ENCODE measurements around the gene TTC21A. TPM values are rescaled to one million over a fixed set of nuclear protein-coding genes. Genes with fewer than 3 reads are reported as not detected.
A peak's percentile ranks its signal among the peaks of the same experiment; 100 is the strongest.

The TTC21A gene
- total and polyA plus RNA-seq, 2 of the 13 experiments (the other 11 are each of a cell fraction or from before 2014, with no cell fraction given) = 0.31 to 1.5 TPM

DNA sequence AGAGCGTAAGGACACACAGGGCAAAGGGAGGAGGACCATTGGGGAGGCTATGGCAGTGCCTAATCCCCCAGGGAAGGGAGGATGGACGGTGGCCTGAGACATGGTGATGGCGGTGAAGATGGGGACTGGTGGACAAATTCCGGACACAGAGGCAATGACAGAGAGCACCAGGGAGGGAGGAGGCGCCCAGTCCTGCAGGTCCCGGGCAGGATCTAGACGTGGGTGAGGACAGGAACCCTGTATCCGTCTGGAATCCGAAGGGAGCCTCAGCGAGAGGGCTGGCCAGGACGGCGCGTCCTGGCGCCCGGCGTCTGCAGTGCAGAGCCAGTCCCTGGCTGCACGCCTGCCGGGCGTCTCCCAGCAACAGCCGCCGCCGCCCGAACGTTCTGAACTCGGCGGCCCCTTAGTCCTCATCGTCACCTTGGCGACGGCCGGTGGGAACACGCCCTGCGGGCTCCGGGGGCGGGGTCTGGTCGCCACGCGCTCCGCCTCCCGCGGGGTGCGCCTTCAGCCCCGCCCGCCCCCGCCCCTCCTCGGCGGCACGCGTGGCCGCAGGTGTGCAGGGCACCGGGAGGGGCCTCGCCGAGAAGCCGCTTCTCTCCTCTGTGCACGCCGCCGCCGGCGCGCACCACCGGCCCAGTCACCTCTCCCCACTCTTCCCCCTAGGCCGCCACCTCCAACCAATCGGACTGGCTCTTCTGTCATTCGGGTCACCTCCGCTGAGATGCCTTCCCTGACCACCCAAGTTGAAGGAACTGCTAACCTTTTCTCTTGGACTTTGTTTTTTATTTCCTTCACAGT is 73.3 kb downstream of the TTC21A start (continued):
- no peak for TF ChIP-seq HHEX (CRISPR knock-in tag; IDR thresholded peaks at IDR 0.05)
- no peak for TF ChIP-seq HNF4G (IDR thresholded peaks at IDR 0.05; ENCODE audit: borderline replicate concordance, low read depth, low read length)
- TF ChIP-seq HNF4G (CRISPR knock-in tag; IDR thresholded peaks at IDR 0.05; ENCODE audit: borderline replicate concordance, low read depth) = no peak
- no peak for TF ChIP-seq SOX6 (IDR thresholded peaks at IDR 0.05)
- TF ChIP-seq SOX6 (CRISPR knock-in tag; IDR thresholded peaks at IDR 0.05) = 0 out of 2 replicates have a peak, but pooled peaks have one; percentile 44
- TF ChIP-seq, protein P1, sequence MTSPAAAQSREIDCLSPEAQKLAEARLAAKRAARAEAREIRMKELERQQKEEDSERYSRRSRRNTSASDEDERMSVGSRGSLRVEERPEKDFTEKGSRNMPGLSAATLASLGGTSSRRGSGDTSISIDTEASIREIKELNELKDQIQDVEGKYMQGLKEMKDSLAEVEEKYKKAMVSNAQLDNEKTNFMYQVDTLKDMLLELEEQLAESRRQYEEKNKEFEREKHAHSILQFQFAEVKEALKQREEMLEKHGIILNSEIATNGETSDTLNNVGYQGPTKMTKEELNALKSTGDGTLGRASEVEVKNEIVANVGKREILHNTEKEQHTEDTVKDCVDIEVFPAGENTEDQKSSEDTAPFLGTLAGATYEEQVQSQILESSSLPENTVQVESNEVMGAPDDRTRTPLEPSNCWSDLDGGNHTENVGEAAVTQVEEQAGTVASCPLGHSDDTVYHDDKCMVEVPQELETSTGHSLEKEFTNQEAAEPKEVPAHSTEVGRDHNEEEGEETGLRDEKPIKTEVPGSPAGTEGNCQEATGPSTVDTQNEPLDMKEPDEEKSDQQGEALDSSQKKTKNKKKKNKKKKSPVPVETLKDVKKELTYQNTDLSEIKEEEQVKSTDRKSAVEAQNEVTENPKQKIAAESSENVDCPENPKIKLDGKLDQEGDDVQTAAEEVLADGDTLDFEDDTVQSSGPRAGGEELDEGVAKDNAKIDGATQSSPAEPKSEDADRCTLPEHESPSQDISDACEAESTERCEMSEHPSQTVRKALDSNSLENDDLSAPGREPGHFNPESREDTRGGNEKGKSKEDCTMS (CRISPR knock-in tag; conservative IDR thresholded peaks at IDR 0.05) = no peak
- no peak for TF ChIP-seq FOSL1 (CRISPR knock-in tag; IDR thresholded peaks at IDR 0.05; ENCODE audit: borderline replicate concordance)
- peak; percentile 25 for TF ChIP-seq AGO2 (optimal IDR thresholded peaks at IDR 0.05; ENCODE audit: low read depth, low read length)
- TF ChIP-seq ZNF24 (IDR thresholded peaks at IDR 0.05) = no peak
- TF ChIP-seq HDAC1 (CRISPR knock-in tag; IDR thresholded peaks at IDR 0.05) = peak; percentile 66; the same call in 1 of the 2 replicates
- TF ChIP-seq SALL2 (CRISPR knock-in tag; IDR thresholded peaks at IDR 0.05) = 0 out of 2 replicates have a peak, but pooled peaks have one; percentile 52
- no peak for TF ChIP-seq ADNP (CRISPR knock-in tag; IDR thresholded peaks at IDR 0.05)
- TF ChIP-seq PTBP1 (IDR thresholded peaks at IDR 0.05; ENCODE audit: low read depth, low read length, poor library complexity, severe bottlenecking) = no peak
- TF ChIP-seq, protein P2, sequence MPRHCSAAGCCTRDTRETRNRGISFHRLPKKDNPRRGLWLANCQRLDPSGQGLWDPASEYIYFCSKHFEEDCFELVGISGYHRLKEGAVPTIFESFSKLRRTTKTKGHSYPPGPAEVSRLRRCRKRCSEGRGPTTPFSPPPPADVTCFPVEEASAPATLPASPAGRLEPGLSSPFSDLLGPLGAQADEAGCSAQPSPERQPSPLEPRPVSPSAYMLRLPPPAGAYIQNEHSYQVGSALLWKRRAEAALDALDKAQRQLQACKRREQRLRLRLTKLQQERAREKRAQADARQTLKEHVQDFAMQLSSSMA (CRISPR knock-in tag; IDR thresholded peaks at IDR 0.05) = no peak
- TF ChIP-seq, protein P3, sequence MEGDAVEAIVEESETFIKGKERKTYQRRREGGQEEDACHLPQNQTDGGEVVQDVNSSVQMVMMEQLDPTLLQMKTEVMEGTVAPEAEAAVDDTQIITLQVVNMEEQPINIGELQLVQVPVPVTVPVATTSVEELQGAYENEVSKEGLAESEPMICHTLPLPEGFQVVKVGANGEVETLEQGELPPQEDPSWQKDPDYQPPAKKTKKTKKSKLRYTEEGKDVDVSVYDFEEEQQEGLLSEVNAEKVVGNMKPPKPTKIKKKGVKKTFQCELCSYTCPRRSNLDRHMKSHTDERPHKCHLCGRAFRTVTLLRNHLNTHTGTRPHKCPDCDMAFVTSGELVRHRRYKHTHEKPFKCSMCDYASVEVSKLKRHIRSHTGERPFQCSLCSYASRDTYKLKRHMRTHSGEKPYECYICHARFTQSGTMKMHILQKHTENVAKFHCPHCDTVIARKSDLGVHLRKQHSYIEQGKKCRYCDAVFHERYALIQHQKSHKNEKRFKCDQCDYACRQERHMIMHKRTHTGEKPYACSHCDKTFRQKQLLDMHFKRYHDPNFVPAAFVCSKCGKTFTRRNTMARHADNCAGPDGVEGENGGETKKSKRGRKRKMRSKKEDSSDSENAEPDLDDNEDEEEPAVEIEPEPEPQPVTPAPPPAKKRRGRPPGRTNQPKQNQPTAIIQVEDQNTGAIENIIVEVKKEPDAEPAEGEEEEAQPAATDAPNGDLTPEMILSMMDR (CRISPR knock-in tag; IDR thresholded peaks at IDR 0.05) = peak; percentile 26; the same call in 1 of the 2 replicates
- no peak for TF ChIP-seq TAF15 (IDR thresholded peaks at IDR 0.05; ENCODE audit: low read depth, low read length, poor library complexity, severe bottlenecking)
- 0 out of 2 replicates have a peak, but pooled peaks have one; percentile 33 for TF ChIP-seq ZNF235 (CRISPR knock-in tag; IDR thresholded peaks at IDR 0.05; ENCODE audit: borderline replicate concordance)
- TF ChIP-seq, protein P4, sequence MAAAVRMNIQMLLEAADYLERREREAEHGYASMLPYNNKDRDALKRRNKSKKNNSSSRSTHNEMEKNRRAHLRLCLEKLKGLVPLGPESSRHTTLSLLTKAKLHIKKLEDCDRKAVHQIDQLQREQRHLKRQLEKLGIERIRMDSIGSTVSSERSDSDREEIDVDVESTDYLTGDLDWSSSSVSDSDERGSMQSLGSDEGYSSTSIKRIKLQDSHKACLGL (CRISPR knock-in tag; IDR thresholded peaks at IDR 0.05) = peak; percentile 73
- no peak for TF ChIP-seq PRMT3 (CRISPR knock-in tag; IDR thresholded peaks at IDR 0.05; ENCODE audit: borderline replicate concordance, low read depth)
- TF ChIP-seq ZSCAN21 (CRISPR knock-in tag; IDR thresholded peaks at IDR 0.05; ENCODE audit: borderline replicate concordance) = 0 out of 2 replicates have a peak, but pooled peaks have one; percentile 31
- no peak for TF ChIP-seq ZNF619 (CRISPR knock-in tag; IDR thresholded peaks at IDR 0.05)
- TF ChIP-seq SAP130 (CRISPR knock-in tag; IDR thresholded peaks at IDR 0.05; ENCODE audit: low read depth) = peak; percentile 91
- TF ChIP-seq MYC (CRISPR knock-in tag; IDR thresholded peaks at IDR 0.05; ENCODE audit: borderline replicate concordance) = peak; percentile 48; the same call in 1 of the 2 replicates
- peak; percentile 92; the same call in 2 of the 3 replicates for TF ChIP-seq MXI1 (IDR thresholded peaks at IDR 0.05; ENCODE audit: borderline replicate concordance, low read depth, low read length)
- TF ChIP-seq EZH2 (conservative IDR thresholded peaks at IDR 0.05; ENCODE audit: low read depth, low read length) = no peak

All from HepG2 (cell line).